BLaER1 (cell line): ENCODE measurements around the gene PPP1R11.

Experiments
- H3K27ac ChIP-seq: shearing (Covaris generic); formaldehyde crosslinking; 2 replicates; pipeline ENCODE4 v1.8.1; 2022
- H3K27me3 ChIP-seq: shearing (Covaris generic); formaldehyde crosslinking; 2 replicates; pipeline ENCODE4 v1.8.1; 2022
- H3K36me3 ChIP-seq: shearing (Covaris generic); formaldehyde crosslinking; 2 replicates; pipeline ENCODE4 v1.8.1; 2022
- H3K4me1 ChIP-seq: shearing (Covaris generic); formaldehyde crosslinking; 2 replicates; pipeline ENCODE4 v1.8.1; 2022
- H3K4me2 ChIP-seq: shearing (Covaris generic); formaldehyde crosslinking; 2 replicates; pipeline ENCODE4 v1.8.1; 2022
- H3K4me3 ChIP-seq: shearing (Covaris generic); formaldehyde crosslinking; 2 replicates; pipeline ENCODE4 v1.8.1; 2022
- H3K9ac ChIP-seq: shearing (Covaris generic); formaldehyde crosslinking; 2 replicates; pipeline ENCODE4 v1.8.1; 2022
- H3K9me3 ChIP-seq: shearing (Covaris generic); formaldehyde crosslinking; 2 replicates; pipeline ENCODE4 v1.8.1; 2022
- H4K20me1 ChIP-seq: shearing (Covaris generic); formaldehyde crosslinking; 2 replicates; pipeline ENCODE4 v1.8.1; 2022
- Cebpa-rat ChIP-seq: shearing (Covaris generic); IDR thresholded peaks from 2 replicates; pipeline ENCODE4 v1.8.1; 2022

Gene PPP1R11

DNA sequence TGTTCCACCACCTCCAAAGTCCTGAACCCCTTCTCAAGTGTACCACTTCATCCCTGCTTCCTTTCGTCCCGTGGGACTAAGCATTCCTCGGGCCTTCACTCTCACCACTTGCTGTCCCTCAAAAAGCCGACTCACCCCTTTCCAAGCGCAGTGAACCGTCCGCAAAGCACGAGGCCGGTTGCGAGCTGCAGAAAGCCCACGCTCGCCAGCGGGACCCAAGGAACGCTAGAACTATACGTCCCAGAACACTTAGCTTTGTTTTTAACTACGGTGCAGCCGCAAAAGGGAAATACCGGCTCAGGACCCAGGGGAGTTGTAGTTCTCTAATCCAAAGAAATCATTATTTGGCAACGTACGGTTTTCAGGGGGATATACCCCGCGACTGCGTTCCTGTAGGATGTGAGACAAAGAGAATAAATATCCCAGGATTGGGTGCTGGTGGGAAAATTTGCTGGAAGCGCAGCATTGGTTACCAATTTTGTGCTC is 6.3 kb upstream of the PPP1R11 start:
- peak overlapping the region; percentile 72 for H3K4me3 ChIP-seq
- H3K9ac ChIP-seq: peak overlapping the region; percentile 90
- H4K20me1 ChIP-seq: no peaks in the 10 kb centered on the region
- H3K27me3 ChIP-seq: no peaks in the 10 kb centered on the region
- H3K27ac ChIP-seq: peak overlapping the region; percentile 77
- H3K36me3 ChIP-seq: peaks cover 36% of the 10 kb centered on the region
- no peaks in the 10 kb centered on the region for H3K9me3 ChIP-seq
- H3K4me2 ChIP-seq: peak overlapping the region; percentile 97
- no peak for TF ChIP-seq Cebpa-rat
- H3K4me1 ChIP-seq: peaks cover 38% of the 10 kb centered on the region

DNA sequence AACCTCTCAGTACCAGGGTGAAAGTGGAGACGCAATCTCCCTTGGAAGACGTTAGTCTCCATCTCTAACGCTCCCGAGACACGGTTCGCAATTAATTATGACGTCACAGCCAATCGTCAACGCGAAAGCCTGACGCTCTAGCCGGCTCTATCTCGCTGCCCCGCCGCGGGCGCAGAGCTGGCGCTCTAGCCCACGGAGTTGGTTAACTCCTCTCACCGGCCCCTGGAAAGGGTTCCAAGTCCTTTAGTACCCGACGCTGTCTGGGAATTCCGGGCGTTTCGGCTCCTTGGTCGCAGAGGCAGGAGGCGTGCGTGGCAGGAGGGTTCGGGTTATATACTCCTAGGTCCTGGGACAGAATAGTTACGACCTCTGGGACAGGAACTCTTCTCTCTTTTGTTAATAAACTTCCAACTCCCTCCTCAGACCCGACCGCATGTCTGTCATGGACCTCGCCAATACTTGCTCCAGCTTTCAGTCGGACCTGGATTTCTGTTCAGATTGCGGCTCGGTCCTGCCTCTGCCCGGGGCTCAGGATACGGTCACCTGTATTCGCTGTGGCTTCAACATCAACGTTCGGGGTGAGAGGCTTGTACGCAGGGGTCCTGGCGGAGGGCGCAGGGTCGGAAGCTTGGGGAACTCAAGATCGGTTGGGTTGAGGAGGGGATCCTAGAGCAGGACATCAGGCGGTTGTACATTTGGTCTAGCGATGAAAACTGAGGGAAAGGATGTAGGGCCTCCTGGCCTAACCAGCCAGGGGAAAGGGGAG is 5.7 kb upstream of the PPP1R11 start, which contains the start of gene POLR1H:
Gene POLR1H (plus strand): TSS at position 174 of the 766 bp plus-strand sequence. CDS start 260 bp downstream, at position 434.
- Histone ChIP-seq H3K4me1 (peaks cover 44% of the 10 kb centered on the region), H3K27me3 (no peaks in the 10 kb centered on the region), H3K9ac (peak within 1 kb of the TSS; percentile 90), H3K4me2 (peak within 1 kb of the TSS; percentile 97), H3K4me3 (peak within 1 kb of the TSS; percentile 72), H3K36me3 (peaks cover 30% of the 10 kb centered on the region), H3K9me3 (no peaks in the 10 kb centered on the region), H3K27ac (peak within 1 kb of the TSS; percentile 77), H4K20me1 (no peaks in the 10 kb centered on the region)
- TF ChIP-seq Cebpa-rat: no peak

GRCh38 chr6:30061858-30062458 is 5.0 kb upstream of the PPP1R11 start:
- H3K9me3 ChIP-seq: no peaks in the 10 kb centered on the region
- H3K4me1 ChIP-seq: peaks cover 45% of the 10 kb centered on the region
- H3K4me2 ChIP-seq: peak overlapping the region; percentile 97
- H3K27me3 ChIP-seq: no peaks in the 10 kb centered on the region
- H3K9ac ChIP-seq: peak overlapping the region; percentile 90
- peaks cover 28% of the 10 kb centered on the region for H3K36me3 ChIP-seq
- H3K27ac ChIP-seq: peak overlapping the region; percentile 77
- peak overlapping the region; percentile 72 for H3K4me3 ChIP-seq
- no peak for TF ChIP-seq Cebpa-rat
- no peaks in the 10 kb centered on the region for H4K20me1 ChIP-seq

DNA sequence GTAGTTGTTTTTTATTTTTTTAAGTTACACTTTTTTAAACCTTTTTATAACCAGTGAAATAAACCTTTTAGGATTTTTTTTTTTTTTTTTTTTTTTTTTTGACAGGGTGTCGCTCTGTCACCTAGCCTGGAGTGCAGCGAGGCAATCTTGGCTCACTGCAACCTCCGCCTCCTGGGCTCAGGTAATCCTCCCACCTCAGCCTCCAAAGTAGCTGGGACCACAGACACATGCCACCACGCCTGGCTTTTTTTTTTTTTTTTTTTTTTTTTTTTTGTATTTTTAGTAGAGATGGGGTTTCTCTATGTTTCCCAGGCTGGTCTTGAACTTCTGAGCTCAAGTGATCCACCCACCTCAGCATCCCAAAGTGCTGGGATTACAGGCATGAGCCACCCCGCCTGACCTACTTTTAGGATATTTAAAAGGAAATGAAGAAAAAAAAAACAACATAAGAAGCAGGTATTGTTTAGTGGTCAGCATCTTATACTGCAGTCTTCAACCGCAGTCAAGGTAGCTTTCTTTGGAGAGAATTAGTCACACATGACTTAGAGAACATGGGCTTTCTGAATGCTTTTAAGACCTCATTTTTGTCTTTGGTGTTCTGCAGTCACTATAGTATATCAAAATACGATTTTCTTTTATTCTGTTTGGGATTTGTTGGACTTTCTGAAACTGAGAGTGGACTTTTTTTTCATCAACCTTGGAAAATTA is 4.4 kb upstream of the PPP1R11 start:
- Histone ChIP-seq H4K20me1 (no peaks in the 10 kb centered on the region), H3K9me3 (no peaks in the 10 kb centered on the region), H3K4me3 (peak overlapping the region; percentile 72), H3K27ac (no peak overlapping the region), H3K4me2 (peak overlapping the region; percentile 97), H3K4me1 (peaks cover 48% of the 10 kb centered on the region), H3K27me3 (no peaks in the 10 kb centered on the region), H3K36me3 (peaks cover 22% of the 10 kb centered on the region), H3K9ac (no peak overlapping the region)
- no peak for TF ChIP-seq Cebpa-rat

DNA sequence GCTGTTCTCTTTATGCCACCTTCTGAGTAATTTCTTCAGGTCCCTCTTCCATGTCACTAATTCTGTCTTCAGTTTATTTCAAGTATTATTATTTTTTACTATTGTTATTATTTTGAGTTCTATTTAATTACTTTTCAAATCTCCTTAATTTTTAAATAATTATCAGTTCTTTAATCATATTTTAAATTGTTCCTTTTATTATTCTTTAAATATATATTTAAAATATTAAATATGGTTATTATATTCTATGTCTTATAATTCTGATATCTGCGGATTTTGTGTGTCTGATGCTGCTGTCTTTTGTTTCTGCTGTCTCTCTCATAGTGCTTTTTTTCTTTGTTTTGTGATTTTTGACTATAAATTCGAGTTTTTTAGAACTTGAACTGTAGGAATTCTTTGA is 3.7 kb upstream of the PPP1R11 start:
- H3K9ac ChIP-seq: no peak overlapping the region
- H3K4me3 ChIP-seq: no peak overlapping the region
- peak overlapping the region; percentile 97 for H3K4me2 ChIP-seq
- TF ChIP-seq Cebpa-rat: no peak
- H3K27ac ChIP-seq: no peak overlapping the region
- no peaks in the 10 kb centered on the region for H4K20me1 ChIP-seq
- H3K9me3 ChIP-seq: no peaks in the 10 kb centered on the region
- H3K4me1 ChIP-seq: peaks cover 54% of the 10 kb centered on the region
- H3K27me3 ChIP-seq: no peaks in the 10 kb centered on the region
- peaks cover 15% of the 10 kb centered on the region; the same call in 1 of the 2 replicates for H3K36me3 ChIP-seq

GRCh38 chr6:30066082-30066481 is 916 bp upstream of the PPP1R11 start:
- peak overlapping the region; percentile 73 for H3K4me3 ChIP-seq
- TF ChIP-seq Cebpa-rat: no peak
- H3K27ac ChIP-seq: peak overlapping the region; percentile 45
- no peaks in the 10 kb centered on the region for H3K9me3 ChIP-seq
- H3K4me1 ChIP-seq: peaks cover 47% of the 10 kb centered on the region
- H4K20me1 ChIP-seq: no peaks in the 10 kb centered on the region
- no peaks in the 10 kb centered on the region for H3K27me3 ChIP-seq
- H3K4me2 ChIP-seq: peak overlapping the region; percentile 86
- peaks cover 42% of the 10 kb centered on the region for H3K36me3 ChIP-seq
- H3K9ac ChIP-seq: peak overlapping the region; percentile 65

DNA sequence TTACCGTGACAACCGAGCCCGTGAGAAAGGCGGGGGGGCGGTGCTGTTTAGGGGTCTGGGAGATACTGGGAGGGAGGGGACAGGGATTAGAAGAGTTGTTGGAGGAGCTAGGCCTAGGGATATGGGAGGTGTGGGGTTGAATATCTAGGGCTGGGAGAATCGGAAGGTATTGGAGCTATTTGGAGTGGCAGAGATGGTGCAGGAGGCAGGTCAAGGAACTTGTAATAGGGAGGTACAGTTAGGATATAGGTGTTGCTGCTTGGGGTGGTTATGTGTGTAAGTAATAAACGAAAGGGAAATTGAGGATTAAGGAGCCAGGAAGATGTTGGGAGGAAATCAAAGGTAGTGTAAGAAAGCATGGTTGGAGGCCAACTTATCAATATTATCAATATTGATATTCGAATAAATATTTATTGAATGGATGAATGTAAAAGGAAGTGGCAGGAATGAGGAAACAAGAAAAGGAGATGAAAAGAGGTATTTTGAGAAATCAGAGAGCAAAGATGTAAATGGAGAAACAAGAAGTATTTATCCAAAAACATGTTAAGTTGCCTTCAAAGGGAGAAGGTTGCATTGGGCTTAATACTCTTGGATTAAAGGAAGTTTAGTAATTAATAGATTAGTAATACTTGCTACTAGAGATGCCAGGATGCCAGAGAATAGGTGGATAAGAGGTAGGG is 602 bp downstream of the PPP1R11 start:
- Histone ChIP-seq H3K4me1 (peaks cover 40% of the 10 kb centered on the region), H3K27me3 (peaks cover 13% of the 10 kb centered on the region), H3K9ac (peak overlapping the region; percentile 75), H3K4me3 (peak overlapping the region; percentile 73), H3K9me3 (no peaks in the 10 kb centered on the region), H3K4me2 (peak overlapping the region; percentile 97), H3K36me3 (peaks cover 44% of the 10 kb centered on the region), H3K27ac (peak overlapping the region; percentile 75), H4K20me1 (peaks cover 4% of the 10 kb centered on the region; the same call in 1 of the 2 replicates)
- TF ChIP-seq Cebpa-rat: no peak

DNA sequence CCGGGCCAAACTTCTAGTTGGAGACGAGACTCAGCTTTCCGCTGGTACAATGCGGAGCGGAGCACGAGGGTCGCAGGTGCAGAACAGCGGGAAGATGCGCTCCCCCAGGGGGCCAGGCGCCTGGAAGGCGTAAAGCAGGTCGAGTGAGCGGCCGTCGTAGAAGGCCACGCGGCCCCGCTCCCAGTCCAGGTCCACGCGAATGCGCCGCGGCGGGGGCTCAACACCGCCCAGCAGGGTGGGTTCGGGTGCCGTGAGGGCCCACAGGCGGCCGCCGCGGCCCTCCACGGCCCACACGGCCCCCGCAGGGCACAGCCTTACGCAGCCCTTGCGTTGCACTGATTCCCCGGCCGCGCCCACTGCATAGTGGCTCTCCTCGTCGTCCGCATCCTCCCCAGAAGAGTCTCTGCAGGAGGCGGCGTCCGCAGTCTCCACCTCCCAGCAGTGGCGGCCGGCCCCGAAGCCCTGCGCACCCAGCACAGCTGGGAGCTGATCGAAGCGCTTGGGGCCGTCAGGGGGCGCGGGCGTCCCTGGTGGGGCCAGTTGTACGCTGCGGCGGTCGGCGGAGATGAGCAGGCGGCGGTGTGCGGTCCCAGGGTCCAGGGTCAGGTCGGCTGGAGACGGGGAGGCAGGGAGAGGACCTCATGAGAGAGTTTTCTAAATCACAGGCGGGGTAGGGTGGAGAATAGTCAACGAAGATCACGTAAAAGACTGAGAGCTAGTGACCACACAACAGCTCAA is 4.3 kb downstream of the PPP1R11 start:
- peaks cover 29% of the 10 kb centered on the region for H3K36me3 ChIP-seq
- H3K9me3 ChIP-seq: no peaks in the 10 kb centered on the region
- no peak overlapping the region for H3K4me3 ChIP-seq
- no peak overlapping the region for H3K9ac ChIP-seq
- H3K27me3 ChIP-seq: peaks cover 49% of the 10 kb centered on the region
- H4K20me1 ChIP-seq: peaks cover 40% of the 10 kb centered on the region
- no peak overlapping the region for H3K27ac ChIP-seq
- no peak for TF ChIP-seq Cebpa-rat
- peaks cover 36% of the 10 kb centered on the region for H3K4me1 ChIP-seq
- H3K4me2 ChIP-seq: no peak overlapping the region

DNA sequence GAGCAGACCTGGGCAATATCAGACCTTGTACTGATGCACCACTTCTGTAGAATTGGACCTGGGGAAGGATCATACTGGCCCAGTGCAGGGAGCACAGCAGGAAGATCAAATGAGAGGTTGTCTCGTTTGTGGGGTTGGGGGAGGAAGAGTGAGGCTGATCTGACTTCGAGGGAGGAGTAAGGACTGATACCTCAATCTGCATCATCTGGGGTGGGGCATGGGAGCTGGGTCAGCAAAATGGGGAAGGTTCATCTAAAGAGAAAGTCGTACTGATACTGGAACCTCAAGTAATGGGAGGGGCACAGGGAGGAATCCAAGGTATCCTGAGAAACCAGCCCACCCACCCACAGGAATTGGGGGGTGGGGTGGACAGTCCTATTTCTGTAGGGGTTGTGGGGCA is 4.9 kb downstream of the PPP1R11 start:
- Histone ChIP-seq H3K4me1 (peaks cover 40% of the 10 kb centered on the region), H3K4me2 (no peak overlapping the region), H3K36me3 (peaks cover 29% of the 10 kb centered on the region), H3K27me3 (peaks cover 55% of the 10 kb centered on the region), H3K9ac (no peak overlapping the region), H3K9me3 (no peaks in the 10 kb centered on the region), H3K27ac (no peak overlapping the region), H4K20me1 (peaks cover 44% of the 10 kb centered on the region), H3K4me3 (no peak overlapping the region)
- TF ChIP-seq Cebpa-rat: no peak
